Head of caudate nucleus (tissue), 42 donors: ENCODE results near the gene RND3.

Source experiments
- DNase-seq, 42 donors: peaks; one replicate each; pipeline versions ENCODE4 v3.0.0 to v3.0.0-alpha.2; 2020 to 2021; ENCODE audit warnings: mixed read lengths in 7 of 42
- intact Hi-C: fragments of 100-400 bp; cut with DNase I; formaldehyde crosslinking; loops from one replicate; pipeline ENCODE4 v1.15.0; 2022

Gene RND3

DNA sequence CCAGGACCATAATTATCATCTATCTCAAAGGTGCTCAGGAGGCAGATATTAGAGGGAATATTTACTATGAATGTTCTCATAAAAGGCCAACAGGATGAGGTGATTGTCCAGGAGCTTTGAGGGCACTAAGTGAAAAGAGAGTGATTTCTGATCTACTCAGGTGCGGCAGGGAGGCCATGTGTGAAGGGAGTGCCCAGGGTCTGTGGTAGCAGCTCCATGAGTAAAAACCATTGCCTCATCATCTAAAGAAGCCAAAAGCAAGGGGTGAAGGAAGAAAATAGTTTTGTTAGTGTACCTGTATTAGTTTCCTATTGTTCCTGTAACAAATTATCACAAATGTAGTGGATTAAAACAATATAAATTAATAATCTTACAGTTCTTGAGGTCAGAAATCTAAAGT is 22.5 kb downstream of the RND3 start:
- DNase-seq = no peak
- intact Hi-C loops = no loop called here

DNA sequence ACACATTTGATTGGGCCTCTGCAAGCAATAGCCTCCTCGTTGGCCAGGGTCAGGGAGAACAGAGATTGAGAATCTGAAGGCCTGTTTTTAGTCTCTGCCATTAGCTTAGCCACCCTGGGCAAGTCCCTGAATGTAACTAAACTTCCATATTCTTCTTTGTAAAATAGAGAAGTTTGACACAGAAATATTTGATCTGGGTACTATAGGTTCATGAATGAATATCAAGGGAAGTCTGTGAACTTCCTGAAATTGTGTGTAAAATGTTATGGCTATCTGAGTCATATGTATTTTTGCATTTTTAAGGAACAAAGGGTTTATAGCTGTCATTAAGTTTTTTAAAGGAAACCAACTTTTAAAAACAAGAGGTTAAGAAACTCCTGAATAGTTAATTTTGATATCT is 23.2 kb downstream of the RND3 start:
- intact Hi-C loops = no loop called here
- DNase-seq = no peak

DNA sequence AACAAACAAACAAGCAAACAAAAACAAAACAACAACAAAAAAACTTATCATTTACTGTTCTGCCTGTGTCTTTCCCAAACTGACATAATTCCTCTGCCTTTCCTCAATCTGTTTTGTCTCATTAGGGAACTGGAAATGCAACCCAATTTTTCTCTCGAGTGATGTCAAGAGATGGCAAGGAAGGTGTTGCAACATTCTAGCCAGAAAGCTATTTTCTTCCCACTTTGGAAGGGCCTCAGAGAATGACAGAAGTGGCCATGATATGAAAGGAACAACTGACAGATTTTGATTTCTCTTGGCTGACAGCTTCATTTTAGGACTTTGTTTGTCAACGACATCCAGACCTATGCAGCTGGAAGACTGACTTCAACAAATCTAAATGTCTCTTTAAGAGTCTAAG is 24.7 kb downstream of the RND3 start:
- DNase-seq = no peak
- intact Hi-C loops = no loop called here

DNA sequence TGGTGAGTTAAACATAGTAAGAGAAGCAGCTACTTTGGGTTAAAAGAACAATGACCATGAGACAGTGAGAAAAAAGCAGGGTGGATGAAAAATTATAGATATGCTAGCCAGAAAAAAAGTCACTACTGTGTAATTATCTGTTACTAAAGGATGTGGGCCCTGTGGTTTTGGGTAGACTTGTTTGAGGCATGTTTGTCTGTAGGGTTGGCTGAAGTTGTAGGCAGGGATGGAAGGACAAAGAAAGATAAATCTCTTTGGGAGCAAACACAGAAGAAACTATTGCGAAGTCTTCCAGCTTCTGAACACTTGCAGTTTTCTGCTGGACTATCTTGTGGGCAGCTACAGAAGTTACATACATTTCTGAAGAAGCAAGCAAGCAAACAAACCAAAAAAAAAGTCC is 28.2 kb downstream of the RND3 start:
- intact Hi-C loops = no loop called here
- DNase-seq = no peak

DNA sequence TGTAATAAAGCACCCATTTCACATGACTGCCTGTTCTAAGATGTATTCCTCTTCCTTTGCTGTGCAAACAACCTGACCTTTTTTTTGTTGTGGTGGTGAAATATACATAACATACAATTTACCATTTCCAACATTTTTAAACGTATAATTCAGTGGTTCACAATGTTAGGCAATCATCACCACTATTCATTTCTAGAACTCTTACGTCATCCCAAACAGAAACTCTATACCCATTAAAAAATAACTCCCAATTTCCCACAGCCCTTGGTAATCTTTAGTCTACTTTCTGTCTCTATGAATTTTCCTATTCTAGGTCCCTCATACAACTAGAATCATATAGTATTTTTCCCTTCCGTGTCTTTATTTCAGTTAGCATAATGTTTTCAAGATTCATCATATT is 36.7 kb downstream of the RND3 start:
- intact Hi-C loops = no loop called here
- DNase-seq = no peak

DNA sequence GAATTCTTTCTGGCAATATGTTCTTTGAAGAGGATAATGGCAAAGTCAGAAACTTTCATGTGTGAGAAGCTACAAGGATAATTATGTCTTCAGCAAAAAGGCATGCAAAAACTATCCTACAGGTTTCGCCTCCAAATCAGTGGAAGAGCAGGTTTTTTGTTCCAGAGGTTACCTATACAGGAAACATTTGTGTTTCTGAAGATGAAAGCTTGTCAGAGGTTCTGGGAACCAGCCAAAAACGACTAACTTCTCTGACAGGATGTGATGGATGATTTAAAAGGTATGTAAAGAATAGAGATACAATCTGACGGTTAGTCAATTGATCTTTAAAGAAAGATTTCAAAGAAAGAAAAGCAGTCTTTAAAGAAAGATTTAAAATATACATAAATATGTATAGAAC is 37.6 kb downstream of the RND3 start:
- intact Hi-C loops = loop anchor here (10.0 kb wide), 1 partner anchor 1075 kb away; no protein-coding TSS in a partner anchor
- no peak for DNase-seq

DNA sequence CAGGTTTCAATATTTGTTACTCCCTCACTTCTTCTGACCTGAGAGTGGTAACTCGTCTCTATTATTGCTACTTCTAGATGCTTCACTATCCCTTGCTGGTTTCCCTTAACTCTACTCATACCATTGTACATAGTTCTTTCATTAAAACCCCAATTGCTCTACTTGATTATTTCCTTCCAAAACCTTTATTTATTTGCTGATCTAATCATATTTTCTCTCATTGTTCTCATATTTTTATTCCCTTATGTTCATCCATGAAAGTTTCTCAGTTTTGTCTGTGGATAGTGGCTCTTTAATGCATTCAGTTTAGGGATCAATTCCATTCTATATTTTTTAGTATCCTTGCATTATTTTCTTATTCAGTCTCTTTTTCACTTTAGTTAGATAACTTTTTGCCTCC is 42.1 kb downstream of the RND3 start:
- intact Hi-C loops = loop anchor here (10.0 kb wide), 1 partner anchor 1079 kb away; no protein-coding TSS in a partner anchor
- no peak for DNase-seq

DNA sequence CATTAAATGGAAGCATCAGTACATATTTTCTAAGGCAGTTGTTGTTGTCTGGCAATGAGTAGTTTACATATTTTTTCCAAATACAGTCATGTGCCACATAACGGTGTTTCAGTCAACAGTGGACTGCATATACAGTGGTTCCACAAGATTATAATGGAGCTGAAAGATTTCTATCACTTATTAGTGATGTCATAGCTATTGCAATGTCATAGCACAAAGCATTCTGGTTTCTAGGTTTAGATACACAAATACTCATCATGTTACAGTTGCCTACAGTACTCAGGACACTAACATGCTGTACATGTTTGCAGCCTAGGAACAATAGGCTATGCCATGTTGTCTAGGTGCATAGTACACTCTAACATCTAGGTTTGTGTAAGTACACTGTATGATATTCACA is 45.0 kb downstream of the RND3 start:
- no peak for DNase-seq
- intact Hi-C loops = loop anchor here (10.0 kb wide), 1 partner anchor 1082 kb away; no protein-coding TSS in a partner anchor

DNA sequence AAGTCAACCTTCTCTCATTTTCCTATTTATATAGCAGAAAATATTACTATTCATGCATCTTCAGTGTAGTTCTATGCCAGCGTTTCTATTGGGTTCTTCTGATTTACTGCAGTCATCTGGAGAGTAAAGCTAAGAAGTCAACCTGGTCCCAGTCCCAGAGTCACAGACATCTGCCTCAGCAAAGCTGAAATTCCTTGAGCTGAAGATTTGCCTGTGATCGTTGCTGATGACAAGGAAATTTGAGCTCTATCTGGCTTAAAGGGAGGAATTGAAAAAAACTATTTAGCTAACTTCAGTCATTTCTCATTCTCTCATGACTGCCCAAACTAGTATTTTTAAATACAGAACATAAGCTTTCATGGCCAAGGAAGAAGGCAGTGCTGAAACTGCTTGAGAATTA is 45.7 kb downstream of the RND3 start:
- DNase-seq = no peak
- intact Hi-C loops = loop anchor here (10.0 kb wide), 1 partner anchor 1083 kb away; no protein-coding TSS in a partner anchor

DNA sequence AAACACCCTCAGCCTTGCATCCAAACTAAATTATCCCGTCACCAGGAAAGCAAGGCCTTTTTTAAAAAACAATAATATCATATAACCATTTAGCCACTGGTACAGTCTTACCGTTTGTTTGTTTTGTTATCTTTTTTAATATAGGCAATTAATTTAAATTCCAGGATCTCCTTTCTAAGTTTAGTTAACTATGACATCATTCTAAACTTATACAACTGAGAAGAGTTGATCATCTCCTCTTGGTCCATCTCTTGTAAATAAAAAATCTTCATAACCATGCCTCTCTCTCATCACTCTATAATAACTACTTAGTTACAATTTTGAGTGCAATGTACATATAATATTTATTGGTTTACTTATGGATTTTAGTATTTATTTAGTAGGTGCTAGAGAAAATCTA is 46.2 kb downstream of the RND3 start:
- DNase-seq = no peak
- intact Hi-C loops = loop anchor here (10.0 kb wide), 1 partner anchor 1084 kb away; no protein-coding TSS in a partner anchor

DNA sequence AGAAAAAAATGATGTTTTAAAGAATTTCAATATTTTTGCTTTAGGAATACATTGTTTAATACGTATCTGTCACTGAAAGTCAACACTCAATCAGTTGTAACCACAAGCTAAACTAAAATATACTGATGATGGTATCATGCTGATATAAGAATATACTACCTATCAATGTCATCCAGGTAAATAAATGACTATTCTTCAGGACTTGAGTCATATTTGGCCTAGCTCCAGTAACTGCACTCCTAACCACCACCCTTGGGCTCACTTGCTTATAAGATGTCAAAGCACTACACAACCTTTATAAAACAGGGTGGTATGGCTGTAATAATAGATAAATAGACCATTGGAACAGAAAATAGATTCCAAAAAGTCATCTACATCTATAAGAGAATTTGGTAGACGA is 48.8 kb downstream of the RND3 start:
- intact Hi-C loops = no loop called here
- no peak for DNase-seq

DNA sequence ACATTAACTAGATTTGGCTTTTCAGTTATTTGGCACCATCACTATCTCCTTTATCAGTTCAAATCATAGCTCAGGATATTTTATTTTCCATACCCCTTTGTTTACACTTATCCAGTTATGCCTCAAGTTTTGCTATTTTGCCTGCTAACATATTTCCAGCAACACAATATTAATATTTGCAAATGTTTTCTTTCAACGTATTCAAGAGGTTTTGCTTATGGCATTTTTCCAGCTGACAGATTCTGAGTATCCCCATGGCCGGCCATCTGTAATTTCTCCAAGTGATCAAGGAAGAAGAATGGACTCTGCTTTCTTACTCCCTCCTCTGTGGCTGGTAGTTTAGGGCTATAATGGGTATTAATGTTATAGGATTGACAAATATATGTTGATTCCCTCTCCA is 49.4 kb downstream of the RND3 start:
- DNase-seq = no peak
- intact Hi-C loops = no loop called here

DNA sequence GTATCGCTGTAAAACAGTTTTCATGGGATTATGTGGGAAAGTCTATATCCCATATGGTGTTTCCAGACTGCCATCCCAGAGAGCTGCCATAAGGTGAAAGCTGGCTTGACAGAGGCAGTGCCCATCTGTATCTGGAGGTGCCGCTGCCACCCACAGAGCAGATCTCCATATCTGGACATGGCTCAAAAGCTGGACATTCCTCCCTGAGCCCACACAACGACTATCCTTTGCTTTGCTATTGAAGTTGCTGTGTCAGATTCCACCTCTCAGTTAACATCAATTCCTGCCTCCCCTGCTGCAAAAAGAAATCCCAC is 55.2 kb downstream of the RND3 start:
- intact Hi-C loops = no loop called here
- no peak for DNase-seq

DNA sequence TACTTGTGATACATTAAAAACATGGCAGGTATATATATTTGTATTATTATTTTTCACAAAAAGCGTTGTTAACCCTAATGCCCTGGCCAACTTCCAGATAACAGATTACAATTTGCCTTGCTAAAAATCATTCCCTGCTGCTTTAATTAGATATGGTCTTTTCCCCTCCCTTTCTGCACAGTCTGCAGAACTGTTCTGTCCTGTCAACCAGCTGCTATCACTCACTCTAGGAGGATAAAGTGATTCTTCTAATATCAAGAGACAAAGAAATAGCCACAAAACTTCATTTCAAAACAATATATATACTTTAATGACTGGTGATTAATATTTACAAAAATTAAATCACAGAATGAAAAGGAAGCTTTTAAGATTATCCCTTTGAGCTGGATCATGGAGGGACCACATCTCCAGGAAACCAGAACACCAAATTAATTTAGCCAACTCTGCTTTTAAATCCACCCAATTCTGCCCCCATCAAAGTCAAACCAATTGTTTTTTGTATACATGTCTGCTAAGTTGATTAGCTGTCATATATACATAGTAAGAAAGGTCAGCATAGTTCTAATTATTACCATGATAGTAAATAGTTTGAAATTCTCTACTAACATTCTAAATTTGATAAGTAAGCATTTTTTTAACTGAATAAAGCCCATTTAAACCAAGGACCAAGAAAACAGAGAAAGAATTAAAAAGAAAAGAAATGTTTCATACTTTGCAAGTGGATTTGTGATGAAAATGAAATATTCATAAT is 55.7 kb downstream of the RND3 start:
- intact Hi-C loops = no loop called here

DNA sequence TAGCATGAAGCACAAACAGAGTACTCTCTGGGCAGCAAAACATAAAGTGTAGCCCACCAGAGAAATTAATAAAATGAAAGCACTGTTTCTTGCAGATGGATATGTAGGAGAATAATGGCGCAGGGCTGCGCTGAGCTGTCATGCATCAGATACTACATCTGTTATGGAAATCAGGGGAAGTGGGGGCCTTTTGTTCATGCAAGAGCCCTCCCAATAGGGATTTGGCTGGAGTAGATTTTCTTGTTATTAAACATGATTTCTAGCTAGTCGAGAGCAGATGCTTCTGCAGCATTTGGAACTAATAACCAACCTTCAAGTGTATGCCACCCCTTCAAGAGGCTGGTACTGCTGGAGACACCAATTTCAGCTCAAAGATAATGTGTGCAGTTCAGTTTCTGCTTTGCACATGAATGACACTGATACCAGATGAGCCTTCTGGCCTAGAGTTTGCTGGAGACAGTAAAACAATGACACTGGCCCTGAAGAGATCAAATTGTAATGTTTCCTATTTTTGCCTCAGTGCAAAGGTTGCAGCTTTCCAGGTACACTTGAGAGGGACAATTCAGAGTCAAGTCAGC is 58.0 kb downstream of the RND3 start:
- intact Hi-C loops = no loop called here
- no peak for DNase-seq

More for the DNA sequence above, 55.7 kb downstream of the RND3 start:
- DNase-seq = no peak

DNA sequence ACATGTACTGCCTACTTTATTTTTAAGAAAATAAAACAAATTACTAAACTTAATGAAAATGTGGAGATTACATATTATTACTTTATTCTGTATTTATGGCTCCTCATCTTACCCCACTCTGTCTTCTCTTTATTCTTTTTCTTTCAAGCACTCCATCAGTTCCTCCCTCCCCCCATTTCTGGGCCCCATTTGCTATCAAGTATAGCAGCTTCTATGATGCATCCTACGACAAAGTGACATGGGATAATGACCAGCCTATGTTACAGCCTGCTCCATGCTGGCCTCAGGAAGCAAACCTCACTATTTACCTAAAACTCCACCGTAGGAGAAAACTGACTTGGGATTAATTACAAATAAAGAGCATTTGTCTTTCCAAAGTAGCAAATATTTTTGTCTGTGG is 58.8 kb downstream of the RND3 start:
- intact Hi-C loops = no loop called here
- DNase-seq = no peak

DNA sequence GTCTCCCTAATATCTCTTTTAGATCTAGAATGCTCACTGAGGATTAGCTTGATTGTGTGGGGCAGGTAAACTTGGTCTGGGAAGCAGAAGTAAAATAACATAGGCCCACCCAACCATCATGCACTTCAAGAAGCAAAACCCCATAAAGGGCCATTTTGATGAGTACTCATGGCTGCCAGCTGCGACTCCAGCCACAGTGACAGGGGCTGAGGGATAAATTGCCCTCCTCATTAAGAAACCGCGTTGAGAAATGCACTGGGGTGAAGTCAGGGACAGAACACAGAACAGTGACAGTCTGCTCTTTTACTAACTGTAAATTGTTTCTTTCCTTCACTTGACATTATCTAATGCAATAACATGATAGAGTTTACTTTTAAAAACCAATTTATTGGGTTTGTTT is 60.2 kb downstream of the RND3 start:
- no peak for DNase-seq
- intact Hi-C loops = no loop called here

DNA sequence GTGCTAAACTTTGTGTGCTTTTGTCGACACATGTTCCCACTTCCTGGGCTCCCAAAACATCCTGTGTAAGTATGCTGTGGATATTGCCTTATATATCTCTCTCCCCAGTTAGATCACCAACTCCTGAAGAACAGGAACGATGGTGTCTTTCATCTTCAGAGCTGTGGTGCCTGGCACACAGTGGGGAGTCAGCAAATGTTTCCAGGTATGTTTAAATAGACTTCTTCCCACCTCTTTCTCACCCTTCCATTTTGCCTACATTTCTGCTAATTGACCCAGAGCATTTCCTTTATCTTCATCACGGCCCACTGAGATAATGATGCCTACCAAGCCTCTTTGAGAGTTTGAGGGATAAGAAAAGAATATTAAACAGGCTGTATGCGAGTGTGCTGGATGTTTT is 60.7 kb downstream of the RND3 start:
- intact Hi-C loops = no loop called here
- DNase-seq = no peak

DNA sequence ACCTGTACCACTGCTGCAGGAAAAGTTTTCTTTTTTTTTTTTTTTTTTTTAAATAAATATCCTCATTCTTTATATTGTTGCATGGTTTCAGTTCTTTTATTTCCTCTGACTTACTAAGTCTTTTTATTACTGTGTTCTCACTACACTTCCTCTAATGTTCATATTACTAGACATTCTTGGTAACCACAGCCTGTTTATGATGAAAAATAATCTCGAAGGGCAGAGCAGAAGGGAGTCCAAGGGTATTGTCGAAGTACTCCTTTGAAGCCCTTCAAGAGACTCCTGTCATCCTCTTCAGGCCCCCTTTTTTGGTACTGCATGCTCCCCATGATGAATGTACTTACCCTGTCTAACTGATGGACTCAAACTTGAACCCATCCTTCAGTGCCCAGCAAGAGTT is 61.2 kb downstream of the RND3 start:
- intact Hi-C loops = no loop called here
- no peak for DNase-seq

DNA sequence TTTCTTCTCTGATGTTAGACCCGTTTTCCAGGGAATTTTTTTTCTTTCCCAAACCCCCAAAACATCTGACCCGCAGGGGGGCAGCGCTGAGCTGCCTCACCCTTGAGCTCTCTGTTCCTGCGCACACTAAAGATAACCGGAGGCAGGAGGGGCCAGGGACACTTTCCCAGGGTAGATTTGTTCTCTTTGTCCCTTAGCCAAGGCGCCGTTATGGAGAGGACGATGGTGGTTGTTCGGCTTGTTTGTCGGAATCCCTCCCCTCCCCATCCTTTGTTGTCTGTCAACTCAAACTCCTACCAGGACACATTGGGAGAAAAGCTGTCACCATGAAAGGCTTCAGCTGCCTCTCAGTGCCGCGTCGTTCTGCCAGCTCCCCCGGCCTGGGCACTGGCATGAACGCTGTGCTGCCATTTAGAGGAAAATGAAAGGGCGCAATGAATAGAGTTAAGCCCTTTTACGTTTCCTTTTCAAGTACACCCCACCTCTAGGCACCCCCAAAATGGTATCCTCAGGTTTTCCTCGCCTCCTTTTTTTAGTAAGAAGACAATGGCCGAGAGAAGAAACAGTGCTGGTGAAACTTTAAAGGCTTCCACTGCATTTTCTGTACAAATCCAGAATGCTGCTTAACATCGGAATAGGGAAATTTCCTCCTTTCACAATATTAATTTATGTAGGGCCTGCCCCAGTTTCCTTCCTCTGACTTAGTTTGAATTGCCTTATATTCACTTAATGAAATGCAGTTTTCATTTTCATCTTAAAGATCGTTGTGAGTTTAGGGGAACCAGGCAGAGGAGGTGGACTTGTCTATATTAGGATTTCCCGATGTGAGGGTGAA is 62.1 kb downstream of the RND3 start:
- intact Hi-C loops = no loop called here
- peak in 27 of 42 donors; percentile 4 to 50 (median 19) for DNase-seq
